NCI-H2227 treated with DMSO at 0.1 percent for 48 hours (cell line): Measurements from ENCODE around the gene HSPB6.
A peak's percentile ranks its signal among the peaks of the same experiment; 100 is the strongest.

Source experiments
- DNase-seq: peaks from one replicate; lab custom pipeline; 2025; lab: John Stamatoyannopoulos, UW

The HSPB6 gene

DNA sequence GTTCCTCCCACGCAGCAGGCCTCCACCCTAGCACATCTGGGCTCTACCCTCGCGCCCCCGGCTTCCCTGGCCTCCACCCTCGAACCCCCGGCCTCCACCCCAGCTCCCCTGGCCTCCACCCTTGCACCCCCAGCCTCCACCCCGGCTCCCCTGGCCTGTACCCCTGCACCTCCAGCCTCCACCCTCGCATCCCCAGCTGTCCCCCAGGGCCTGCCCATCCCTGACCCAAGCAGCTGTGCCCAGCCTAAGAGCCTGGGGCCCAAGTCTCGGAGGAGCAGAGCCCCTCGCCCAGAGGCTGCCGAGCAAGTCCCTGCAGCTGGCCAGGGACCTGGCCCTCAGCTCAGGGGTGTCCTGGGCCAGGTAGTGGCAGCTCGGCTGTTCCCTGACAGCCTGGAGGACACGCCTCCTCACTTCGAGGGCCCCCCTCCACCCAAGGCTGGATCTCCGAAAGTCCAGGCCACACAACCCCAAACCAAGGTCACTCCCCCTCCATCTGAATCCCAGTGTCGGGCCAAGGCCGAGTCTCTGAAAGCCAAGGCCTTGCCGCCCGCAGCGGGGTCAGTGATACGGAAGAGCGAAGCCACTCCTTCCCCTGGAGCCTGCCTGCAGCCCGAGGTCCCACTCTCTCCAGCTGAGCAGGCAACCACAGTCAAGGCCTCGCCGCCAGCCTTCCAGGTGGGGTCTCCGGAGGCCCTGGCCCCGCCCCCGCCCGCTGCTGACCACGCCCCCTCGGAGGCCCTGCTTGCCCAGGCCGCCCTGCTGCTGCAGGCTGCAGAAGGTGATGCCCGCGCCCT, 10.7 kb upstream of the HSPB6 start:
- DNase-seq = no peak

DNA sequence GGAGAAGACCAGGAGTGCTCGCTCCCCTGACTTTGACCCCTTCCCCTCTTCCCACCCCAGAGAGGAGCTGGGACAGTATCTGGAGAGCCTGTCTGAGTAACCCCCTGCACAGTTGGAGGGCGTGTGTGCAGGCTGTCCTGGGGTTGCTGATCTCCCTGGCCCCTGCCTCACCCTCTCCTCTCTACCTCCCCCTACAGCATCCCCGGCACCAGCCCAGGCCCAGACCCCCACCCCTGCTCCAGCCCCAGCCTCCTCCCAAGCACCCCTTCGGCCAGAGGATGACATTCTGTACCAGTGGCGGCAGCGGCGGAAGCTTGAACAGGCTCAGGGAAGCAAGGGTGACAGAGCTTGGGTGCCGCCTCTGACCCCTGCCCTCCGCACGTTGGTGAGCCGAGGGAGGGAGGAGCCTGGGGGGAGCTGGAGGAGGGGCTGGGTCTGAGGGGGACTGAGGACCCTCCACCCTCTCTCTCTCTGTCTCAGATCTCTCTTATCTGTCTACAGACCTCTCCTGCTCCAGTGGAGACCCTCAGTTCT, 9.8 kb upstream of the HSPB6 start:
- DNase-seq = no peak

DNA sequence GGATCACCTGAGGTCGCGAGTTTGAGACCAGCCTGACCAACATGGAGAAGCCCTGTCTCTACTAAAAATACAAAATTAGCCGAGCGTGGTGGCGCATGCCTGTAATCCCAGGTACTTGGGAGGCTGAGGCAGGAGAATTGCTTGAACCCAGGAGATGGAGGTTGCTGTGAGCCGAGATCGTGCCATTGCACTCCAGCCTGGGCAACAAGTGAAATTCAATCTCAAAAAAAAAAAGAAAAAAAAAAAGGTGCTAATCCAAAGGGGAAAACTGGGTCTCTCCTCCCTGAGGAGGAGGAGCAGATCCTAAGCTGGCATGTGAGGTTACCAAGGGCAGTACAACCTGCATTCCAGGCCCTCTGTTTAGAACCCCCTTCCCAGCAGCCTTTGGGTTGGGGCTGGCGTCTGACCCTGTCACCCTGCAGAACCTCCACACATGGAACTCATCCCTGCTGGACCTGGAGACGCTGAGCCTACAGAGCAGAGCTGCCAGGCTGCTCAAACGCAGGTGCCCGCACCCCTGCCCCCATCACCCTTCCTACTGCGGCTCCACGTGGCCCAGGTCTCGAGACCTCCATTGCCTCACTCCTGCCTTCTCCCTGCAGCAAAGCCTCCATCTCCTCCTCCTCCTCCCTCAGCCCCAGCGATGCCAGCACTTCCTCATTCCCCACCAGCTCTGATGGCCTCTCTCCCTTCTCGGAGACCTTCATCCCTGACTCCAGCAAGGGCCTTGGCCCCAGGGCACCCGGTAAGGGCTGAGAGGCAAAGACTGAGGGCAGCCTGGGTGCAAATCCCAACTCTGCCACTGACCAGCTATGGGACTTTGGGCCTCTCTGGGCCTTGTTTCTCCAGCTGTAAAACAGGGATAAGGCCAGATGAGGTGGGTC, 7.8 kb upstream of the HSPB6 start:
- DNase-seq = no peak

DNA sequence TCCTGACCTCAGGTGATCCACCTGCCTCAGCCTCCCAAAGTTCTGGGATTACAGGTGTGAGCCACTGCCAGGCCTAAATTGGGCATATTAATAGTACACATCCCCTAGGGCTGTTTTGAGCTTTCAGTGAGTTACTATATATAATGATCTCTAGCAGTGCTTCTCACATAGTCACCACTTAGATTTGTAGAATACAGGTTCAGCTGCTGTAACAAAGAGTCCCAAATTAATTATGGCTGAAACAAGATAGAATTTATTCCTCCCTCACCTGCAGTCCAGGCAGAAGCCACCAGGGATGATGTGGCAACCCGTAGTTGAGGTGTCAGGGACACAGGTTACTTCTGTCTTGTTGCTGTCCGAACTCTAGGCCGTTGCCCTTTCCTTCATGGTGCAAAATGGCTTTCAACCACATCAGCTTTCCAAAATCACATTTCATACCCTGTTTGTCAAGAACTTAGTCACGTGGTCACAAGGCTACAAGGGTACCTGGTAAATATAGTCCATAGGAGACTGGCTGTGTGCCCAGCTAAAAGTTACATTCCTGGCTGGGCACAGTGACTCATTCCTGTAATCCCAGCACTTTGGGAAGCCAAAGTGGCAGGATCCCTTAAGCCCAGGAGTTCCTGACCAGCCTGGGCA, 4.0 kb upstream of the HSPB6 start:
- no peak for DNase-seq

DNA sequence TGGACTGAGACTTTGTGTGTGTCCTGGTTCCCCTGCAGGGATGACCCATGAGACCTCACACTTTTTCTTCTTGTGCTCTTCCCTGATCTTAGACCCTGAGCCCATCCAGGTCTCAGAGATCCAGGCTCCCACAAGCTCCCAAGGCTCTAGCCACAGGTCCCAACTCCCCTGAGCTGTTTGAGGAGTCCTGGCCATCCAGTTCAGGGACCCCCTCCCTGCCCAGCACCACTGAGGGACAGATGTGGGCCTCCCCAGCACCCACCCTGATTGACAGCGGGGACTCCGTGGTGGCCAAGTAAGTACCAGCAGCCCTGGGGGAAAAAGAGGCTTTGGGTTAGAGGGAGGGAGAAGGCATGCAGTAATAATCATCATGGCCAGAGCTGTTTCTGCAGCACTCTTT, 2.9 kb upstream of the HSPB6 start:
- no peak for DNase-seq

DNA sequence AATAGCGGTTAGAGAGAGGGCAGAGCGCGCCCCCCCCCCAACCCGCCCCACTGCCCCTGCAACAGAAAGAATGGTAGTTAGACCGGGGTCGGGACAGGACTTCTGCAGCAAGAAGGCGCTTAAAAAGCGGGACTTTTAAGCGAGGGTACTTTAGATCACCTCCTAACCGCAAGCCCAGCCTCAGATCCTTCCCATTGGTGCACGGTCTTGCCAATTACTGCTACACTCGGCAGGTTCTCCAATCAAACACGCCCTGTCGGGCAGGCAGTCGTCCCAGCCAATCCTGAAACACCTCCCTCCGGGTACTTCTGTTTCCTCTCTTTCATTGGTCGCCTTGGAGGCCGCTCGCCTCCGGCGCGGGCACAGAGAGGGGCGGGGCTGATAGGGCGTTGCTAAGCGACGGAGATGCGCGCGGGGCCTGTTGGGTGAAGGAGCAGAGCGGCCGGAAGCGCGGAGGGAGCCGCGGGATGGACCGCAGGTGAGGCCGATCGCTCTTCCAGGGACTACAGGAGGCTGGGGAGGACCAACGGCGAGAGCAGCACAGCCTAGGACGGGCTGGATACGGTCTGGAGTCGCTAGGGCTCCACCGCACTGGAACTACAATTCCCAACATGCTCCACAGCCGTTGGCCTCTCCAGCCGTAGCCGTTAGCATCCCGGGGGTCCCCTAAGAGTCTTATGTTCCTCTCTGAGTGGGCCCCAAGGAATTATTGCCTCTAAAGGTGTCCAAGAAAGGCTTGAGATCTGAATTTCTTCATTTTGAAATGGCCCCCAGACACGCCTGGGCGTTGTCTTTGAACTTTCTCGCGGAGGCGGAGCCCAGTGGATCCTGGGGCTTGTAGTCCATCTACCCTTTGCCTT, 1.1 kb upstream of the HSPB6 start, which contains the start of gene PROSER3:
PROSER3 (plus strand) TSS at position 428 of the 860 bp plus-strand sequence; CDS start at position 468, 40 bp downstream.
- peak; percentile 100 for DNase-seq

DNA sequence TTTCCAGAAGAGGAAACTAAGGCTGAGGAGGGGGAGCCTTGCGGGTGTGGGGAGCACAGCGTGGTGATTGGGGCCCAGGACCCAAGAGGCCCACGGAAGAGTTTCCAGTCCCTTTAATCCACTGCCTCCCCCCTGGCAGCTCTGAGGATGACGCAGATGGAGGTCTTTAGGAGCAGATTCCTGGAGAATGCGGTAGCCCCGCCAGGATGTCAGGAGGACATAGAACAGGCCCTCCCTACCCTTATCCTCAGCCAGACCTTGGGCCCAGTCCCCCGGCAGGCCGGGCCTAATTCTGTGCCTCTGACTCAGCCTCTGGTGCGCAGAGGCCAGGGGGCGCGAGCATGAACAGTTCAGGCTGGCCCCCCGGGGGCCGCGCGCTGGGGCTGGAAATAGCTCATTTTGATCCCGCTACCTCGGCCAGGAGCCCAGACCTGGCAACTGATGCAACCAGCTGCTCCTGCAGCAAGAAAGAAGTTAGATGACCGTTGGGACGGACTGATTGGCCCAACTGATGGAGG, 461 bp upstream of the HSPB6 start:
- no peak for DNase-seq

DNA sequence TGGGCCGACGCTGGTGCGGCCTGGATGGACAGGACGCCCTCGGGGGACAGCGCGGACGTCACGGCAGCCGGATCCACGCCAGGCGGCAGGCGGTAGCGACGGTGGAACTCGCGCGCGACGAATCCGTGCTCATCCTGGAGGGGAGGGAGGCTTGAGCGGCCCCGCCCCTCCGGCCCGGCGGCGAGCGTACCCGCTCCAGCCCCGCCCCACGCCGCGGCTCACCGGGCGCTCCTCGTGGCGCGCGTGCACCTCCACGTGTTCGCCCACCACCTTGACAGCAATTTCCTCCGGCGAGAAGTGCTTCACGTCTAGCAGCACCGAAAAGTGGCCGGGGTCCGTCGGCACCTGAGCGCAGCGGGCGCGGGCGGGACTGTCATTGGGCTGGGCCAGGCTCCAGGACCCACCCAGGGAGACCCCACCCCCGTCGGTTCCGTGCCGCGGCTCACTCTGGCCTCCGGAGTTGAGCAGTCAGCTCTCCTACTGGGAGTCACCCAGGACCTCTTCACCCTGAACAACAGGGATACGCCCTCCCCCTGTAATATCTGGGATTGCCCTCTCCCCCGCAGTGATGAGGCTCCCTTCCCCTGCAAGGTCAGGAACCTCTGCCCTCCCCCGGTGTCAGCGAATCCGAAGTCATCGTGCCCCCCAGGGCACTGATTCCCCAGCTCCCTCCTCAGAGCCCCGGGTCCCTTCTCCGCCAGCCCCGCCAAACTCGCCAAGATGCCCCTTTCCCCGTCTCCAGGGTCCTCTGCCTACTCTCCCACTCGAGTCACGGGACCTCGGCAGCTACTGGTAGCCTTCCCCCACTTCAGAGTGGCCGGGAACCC, 1.1 kb downstream of the HSPB6 start:
- no peak for DNase-seq

DNA sequence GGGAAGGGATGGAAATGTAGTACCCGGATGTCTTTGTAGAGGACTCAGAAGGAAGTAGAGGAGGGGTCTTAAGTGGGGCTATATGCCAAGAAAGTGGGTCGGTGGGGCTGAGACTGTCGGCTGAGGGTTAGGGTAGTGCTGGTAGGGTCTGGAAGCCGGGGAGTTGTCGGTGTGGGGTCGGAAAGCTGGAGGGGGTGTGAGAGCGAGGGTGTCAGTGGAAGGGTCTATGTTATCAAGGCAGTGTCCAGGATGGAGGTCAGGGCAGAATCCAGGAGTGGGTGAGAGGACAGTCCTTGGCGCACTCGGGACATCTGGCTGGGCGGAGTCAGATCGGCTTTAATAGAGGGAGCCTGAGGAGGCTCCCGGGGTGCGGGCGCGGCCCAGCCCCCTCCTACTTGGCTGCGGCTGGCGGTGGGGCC, 1.7 kb downstream of the HSPB6 start:
- DNase-seq = no peak

DNA sequence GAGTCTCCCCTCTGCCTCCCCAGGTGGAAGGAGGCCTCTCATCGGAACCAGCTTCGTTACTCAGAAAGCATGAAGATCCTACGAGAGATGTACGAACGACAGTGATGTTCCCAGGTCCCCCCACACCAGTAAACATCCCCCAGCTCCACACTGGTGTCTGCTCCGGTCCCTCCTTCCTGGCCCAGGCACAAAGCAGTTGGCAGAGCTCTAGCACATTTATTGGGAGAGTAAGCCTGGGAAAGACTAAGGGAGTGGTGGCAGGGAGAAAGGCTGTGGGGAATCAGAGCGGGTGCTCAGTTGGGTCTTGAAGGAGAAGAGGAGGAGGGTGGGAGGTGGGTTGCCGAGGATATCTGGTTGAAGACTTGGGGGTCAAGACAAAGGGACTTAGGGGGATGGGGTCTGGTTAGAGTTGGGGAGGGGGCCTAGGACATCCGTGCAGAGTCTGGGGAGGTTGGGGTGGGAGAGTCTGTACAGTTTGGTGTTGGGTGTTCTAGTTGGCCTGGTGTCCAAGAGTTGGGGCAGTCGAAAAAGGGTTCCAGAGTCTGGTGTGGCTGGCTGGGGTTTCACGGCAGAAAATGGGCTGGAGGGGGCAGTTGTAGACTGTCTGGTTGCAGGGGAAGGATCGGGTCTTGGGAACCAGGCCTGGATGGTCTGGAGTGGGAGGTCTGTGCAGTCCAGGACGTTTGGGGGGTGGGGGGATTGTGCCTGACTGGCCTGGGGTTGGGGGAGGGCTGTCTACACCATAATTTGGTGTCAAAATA, 2.3 kb downstream of the HSPB6 start:
- DNase-seq = no peak

DNA sequence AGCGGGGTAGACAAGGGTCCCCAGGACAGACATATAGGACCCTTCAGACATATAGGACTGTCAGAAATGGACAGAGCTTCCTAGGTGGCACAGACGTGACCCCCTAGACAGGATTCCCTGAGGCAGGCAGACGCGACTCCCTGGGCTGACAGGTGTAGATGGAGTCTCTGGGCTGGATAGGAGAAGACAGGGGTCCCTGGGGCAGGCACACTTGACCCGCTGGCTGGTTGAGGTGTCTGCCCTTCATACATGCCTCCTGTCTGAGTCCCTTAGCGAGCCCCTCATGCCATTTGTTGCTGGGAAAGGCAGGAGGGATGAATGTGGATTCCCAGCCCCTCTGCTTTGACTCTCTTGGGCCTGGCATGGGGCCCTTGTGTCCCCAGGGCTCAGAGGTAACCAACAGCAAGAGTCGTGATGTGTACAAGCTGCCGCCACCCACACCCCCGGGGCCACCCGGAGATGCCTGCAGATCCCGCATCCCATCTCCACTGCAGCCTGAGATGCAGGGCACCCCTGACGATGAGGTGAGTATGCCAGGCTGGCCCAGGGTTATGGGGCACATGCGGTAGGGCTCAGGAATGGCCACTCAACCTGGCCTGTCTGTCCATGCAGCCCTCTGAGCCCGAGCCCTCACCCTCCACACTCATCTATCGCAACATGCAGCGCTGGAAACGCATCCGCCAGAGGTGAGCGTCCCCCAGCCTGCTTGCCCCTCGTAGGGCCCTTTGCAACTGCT, 3.0 kb downstream of the HSPB6 start:
- no peak for DNase-seq

DNA sequence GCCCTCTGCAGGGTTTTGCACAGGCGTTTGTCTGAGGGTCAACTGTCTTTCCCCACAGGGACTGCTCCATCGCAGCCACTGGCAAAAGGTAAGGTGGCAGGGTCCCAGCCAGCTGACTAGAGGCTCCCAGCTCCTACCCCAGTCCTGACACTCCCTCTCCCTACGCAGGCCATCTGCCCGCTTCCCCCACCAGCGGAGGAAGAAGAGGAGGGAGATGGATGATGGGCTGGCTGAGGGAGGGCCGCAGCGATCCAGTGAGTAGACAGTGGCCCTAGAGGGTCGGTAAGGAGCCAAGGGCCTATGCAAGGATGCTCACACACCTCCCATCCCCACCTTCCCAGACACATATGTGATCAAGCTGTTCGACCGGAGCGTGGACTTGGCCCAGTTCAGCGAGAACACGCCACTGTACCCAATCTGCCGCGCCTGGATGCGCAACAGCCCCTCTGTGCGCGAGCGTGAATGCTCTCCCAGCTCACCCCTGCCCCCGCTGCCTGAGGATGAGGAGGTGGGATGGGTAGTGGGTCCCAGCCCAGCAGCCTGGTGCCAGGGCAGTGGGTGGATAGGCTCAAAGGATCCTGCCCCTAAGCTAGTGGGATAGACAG, 4.0 kb downstream of the HSPB6 start:
- DNase-seq = no peak

DNA sequence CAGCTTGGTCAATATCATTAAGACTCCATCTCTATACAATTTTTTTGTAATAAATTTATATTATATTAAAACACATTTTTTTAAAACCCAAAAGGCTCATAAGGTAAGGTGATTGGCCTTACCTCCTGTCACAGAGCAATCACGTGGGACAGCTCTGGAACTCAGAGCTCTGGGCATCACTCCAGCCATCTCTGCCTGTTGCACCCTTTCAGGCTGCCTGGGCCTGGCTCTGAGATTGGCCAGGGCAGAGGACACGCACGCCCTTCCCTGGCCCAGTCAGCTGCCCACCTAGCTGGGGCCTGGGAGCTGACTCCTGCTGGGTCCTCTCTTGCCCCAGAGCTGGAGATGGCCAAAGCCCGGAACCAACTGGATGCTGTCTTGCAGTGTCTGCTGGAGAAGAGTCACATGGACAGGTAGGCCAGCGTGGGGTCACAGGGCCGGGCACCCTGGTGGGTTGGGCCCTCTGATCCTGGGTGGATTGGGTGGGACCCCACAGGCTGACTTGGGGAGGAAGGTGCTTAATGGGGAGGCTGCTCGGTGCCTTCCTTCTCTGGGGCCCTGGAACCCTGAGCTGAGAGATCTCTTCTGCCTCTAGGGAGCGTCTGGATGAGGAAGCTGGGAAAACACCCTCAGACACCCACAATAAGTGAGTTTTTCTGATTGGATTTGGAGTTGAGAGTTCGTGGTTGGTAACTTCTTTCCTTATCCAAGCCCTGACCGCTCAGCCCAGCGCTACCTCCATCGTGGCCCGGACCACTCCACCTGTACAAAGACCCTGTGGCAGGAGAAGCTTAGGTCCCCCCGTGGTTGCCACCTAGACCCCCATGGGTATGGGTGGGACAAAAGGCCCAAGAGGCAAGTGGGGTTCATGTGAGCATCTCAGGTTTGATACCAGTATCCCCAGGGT, 4.7 kb downstream of the HSPB6 start:
- DNase-seq = no peak

DNA sequence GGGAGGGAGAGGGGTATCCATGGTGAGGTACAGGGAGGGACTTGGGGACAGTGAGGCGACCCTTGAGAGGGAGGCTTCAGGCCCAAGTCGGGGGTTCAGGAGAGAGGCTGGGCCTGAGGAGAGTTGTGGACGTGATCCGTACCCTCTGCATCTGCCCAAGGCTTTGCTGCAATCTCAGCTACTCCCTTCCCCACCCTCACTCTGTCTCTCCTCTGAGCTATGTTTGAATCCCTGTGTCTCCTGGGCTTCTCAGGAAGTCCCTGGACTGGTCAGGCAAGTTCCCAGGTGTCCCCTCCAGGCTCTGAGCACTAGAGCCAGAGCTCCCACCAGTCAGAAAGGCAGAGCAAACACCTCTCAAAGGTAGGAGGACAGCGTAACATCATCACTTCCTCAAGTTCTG, 6.7 kb downstream of the HSPB6 start:
- DNase-seq = no peak

DNA sequence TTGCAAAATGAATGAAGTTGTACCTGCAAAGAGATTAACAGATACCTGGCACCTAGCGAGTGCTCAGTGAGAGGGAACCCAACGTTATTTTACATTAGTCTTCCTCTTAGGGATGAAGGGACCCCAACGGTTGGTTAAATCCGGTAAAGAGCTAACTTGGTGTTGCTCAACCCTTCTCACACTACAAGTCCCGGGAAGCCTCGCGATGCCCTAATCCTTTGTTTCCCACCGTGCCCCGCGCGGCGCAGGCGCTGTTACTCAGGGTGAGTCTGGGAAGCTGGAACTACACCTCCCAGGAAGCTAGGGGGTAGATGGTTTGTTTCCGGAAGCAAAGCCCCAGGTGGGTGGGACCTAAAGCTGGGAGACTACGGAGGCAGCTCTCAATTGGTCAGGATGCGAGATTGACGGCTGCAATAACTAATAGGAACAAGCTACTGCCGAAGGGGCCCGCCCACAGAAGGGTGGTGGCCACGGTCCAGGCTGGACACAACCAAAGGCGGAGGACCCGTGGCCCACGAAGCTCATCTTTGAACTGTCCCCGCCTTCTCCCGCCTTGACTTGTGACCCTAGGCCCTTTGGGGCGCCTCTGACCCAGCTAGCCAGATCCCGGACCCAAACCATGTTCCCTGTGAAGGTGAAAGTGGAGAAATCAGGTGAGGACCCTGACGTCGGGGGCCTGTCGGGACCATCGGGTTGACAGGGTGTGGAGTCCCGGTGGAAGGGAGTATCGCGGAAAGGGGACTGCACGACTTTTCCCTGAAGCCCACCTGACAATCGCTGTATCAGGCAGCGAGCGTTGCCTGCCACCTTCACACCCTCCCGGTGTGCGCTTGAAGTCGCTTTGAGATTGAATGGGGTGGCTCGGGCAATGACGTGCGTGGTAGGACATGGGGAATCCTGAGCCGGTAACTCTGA, 8.5 kb downstream of the HSPB6 start, which contains the start of gene LIN37:
LIN37 (plus strand) TSS at position 471 of the 915 bp plus-strand sequence; CDS start at position 620, 149 bp downstream.
- peak; percentile 100 for DNase-seq

DNA sequence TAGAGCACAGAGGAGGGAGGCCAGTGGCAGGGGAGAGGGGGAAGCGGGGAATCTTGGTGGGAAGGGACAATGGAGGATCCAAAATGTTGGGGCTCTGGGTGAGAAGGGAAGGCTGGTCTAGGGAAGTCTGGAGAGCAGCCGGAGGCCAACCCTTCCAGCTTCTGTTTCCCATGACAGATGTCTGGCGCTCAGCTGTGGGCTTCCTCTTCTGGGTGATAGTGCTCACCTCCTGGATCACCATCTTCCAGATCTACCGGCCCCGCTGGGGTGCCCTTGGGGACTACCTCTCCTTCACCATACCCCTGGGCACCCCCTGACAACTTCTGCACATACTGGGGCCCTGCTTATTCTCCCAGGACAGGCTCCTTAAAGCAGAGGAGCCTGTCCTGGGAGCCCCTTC, 10.3 kb downstream of the HSPB6 start:
- DNase-seq = no peak
